ENCODE results near the gene EDN3. TPM values are rescaled to one million over a fixed set of nuclear protein-coding genes. Genes with fewer than 3 reads are reported as not detected.
A peak's percentile ranks its signal among the peaks of the same experiment; 100 is the strongest.

The EDN3 gene
- total and polyA plus RNA-seq, 2 experiments from 2014 or later, result 4.0 to 5.8 TPM

DNA sequence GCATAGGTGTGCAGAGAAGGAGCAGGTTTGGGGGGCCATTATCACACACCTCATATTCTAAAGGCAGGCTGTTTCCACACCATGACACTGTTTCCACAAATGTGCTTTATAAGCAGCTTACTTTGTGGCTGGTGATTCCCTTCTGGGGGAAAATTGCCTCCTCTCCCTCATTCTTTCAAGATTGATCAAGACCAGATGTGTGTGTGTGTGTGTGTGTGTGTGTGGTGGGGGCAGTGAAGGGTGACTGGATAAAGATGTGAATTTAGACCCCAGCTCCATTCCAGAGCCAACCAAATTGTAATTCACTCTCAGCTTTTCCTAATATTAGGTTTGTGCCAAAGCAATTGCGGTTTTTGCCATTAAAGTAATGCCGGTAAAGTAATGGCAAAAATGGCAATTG lies 45.6 kb downstream of the EDN3 start:
- Histone ChIP-seq H3K79me2 (no peaks in the 10 kb centered on the region), H2AFZ (no peak overlapping the region), H3K27ac (no peak overlapping the region), H3K36me3 (replicated peaks; ENCODE audit: insufficient read depth, low read depth) (no peaks in the 10 kb centered on the region), H3K4me1 (ENCODE audit: insufficient read depth) (peaks cover 18% of the 10 kb centered on the region), H3K9me2 (replicated peaks; ENCODE audit: insufficient read depth) (no peaks in the 10 kb centered on the region), H3K4me3 (no peak overlapping the region), H3K9me3 (ENCODE audit: low read depth) (no peaks in the 10 kb centered on the region), H4K20me1 (ENCODE audit: insufficient read depth, poor library complexity, severe bottlenecking) (no peaks in the 10 kb centered on the region), H3K27me3 (no peaks in the 10 kb centered on the region), H3K4me2 (no peak overlapping the region)
- WGBS (ENCODE audit: low lambda C conversion rate, missing lambda C conversion rate), result 88% methylated on average over 2 of the region's 2 CpGs
- DNase-seq (ENCODE audit: low spot score), result no peak
- TF ChIP-seq, protein P1, sequence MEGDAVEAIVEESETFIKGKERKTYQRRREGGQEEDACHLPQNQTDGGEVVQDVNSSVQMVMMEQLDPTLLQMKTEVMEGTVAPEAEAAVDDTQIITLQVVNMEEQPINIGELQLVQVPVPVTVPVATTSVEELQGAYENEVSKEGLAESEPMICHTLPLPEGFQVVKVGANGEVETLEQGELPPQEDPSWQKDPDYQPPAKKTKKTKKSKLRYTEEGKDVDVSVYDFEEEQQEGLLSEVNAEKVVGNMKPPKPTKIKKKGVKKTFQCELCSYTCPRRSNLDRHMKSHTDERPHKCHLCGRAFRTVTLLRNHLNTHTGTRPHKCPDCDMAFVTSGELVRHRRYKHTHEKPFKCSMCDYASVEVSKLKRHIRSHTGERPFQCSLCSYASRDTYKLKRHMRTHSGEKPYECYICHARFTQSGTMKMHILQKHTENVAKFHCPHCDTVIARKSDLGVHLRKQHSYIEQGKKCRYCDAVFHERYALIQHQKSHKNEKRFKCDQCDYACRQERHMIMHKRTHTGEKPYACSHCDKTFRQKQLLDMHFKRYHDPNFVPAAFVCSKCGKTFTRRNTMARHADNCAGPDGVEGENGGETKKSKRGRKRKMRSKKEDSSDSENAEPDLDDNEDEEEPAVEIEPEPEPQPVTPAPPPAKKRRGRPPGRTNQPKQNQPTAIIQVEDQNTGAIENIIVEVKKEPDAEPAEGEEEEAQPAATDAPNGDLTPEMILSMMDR (IDR thresholded peaks at IDR 0.05; ENCODE audit: poor library complexity), result no peak
- TF ChIP-seq EZH2 (IDR thresholded peaks at IDR 0.05; ENCODE audit: borderline replicate concordance), result no peak

DNA sequence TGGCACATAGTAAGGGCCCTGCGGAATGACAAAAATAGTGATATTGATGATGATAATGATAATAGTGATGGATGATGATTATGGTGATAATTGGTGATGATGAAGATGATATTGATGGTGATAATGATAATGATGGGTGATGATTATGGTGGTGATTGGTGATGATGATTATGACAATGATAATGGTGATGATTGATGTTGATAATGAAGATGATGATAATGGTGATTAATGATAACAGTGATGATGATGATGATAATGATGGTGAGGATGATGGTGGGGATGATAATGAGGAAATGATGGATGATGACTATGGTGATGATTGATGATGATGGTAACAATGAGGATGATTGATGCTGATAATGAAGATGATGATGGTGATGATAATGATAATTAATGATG lies 48.9 kb downstream of the EDN3 start:
- H3K27me3 ChIP-seq, result no peaks in the 10 kb centered on the region
- 97% methylated on average over 1 of the region's 1 CpG for WGBS (ENCODE audit: low lambda C conversion rate, missing lambda C conversion rate)

DNA sequence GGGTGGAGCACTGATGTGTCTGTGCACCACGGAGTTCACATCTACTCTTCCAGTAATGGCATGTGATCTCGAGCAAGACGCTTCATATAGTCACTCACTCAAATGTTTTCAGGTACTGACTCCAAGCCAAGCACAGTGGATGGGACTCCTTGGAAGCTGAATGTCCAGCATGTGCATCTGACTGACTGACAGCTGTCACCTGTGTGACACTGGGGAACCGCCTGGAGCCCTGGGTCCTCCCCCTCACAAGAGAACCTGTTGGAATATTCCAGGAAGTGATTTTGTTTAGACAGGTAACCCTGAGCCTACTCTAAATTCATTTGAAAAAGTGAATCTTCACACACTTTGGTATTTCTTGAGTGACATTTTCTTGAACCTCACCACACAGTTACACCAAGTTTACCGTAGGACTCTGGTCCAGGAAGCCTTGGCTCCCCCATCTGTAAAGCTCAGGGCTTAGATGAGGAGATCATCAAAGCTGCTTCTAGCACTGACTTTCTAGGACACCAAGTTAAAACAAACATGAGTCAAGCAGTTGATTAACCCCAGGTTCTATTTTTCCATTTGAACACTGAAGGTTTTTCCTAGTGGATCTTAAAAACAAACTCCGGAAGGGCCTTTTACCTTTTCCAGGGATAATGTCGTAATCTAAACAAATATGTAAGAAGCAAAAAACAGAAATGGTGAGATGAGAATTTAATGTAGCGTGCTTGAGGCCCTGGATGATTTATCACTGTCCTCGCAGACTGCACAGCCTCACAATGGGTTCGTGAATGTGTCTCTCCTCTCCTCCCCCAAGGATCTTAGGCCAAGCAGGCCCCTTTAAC lies 50.1 kb downstream of the EDN3 start:
- Histone ChIP-seq H4K20me1 (ENCODE audit: insufficient read depth, poor library complexity, severe bottlenecking) (no peaks in the 10 kb centered on the region), H3K4me1 (ENCODE audit: insufficient read depth) (peaks cover 11% of the 10 kb centered on the region), H3K9me2 (replicated peaks; ENCODE audit: insufficient read depth) (no peaks in the 10 kb centered on the region), H3K4me2 (no peak overlapping the region), H3K36me3 (replicated peaks; ENCODE audit: insufficient read depth, low read depth) (no peaks in the 10 kb centered on the region), H2AFZ (no peak overlapping the region), H3K27me3 (no peaks in the 10 kb centered on the region), H3K27ac (peak overlapping the region; percentile 61), H3K4me3 (no peak overlapping the region), H3K79me2 (no peaks in the 10 kb centered on the region), H3K9me3 (ENCODE audit: low read depth) (no peaks in the 10 kb centered on the region)
- WGBS (ENCODE audit: low lambda C conversion rate, missing lambda C conversion rate), result 35% methylated on average over 10 of the region's 10 CpGs
- TF ChIP-seq, protein P1 (IDR thresholded peaks at IDR 0.05; ENCODE audit: poor library complexity), result no peak
- no peak for TF ChIP-seq EZH2 (IDR thresholded peaks at IDR 0.05; ENCODE audit: borderline replicate concordance)
- no peak for TF ChIP-seq EZH2phosphoT487 (IDR thresholded peaks at IDR 0.05; ENCODE audit: low read depth, severe bottlenecking, unreplicated experiment)
- peak; percentile 30 for DNase-seq (ENCODE audit: low spot score)

More for the DNA sequence above, 48.9 kb downstream of the EDN3 start:
- H3K36me3 ChIP-seq (replicated peaks; ENCODE audit: insufficient read depth, low read depth), result no peaks in the 10 kb centered on the region
- H4K20me1 ChIP-seq (ENCODE audit: insufficient read depth, poor library complexity, severe bottlenecking), result no peaks in the 10 kb centered on the region
- no peak overlapping the region for H3K27ac ChIP-seq
- H3K4me2 ChIP-seq, result no peak overlapping the region
- H2AFZ ChIP-seq, result no peak overlapping the region
- H3K4me3 ChIP-seq, result no peak overlapping the region
- no peaks in the 10 kb centered on the region for H3K79me2 ChIP-seq
- no peak for DNase-seq (ENCODE audit: low spot score)
- H3K9me2 ChIP-seq (replicated peaks; ENCODE audit: insufficient read depth), result no peaks in the 10 kb centered on the region
- peaks cover 11% of the 10 kb centered on the region for H3K4me1 ChIP-seq (ENCODE audit: insufficient read depth)
- no peaks in the 10 kb centered on the region for H3K9me3 ChIP-seq (ENCODE audit: low read depth)
- TF ChIP-seq EZH2 (IDR thresholded peaks at IDR 0.05; ENCODE audit: borderline replicate concordance) (no peak), EZH2phosphoT487 (IDR thresholded peaks at IDR 0.05; ENCODE audit: low read depth, severe bottlenecking, unreplicated experiment) (no peak)
- TF ChIP-seq, protein P1 (IDR thresholded peaks at IDR 0.05; ENCODE audit: poor library complexity), result no peak
